Activated CD4-positive, alpha-beta T cell treated with anti-CD3 and anti-CD28 coated beads, Interleukin-2, amount 10 ng/mL, durations not matched to agents 24 days and 14 days (primary cell): ENCODE data around the gene SLCO3A1. TPM values are rescaled to one million over a fixed set of nuclear protein-coding genes. Genes with fewer than 3 reads are reported as not detected.

ENCODE experiments used
- DNase-seq: peaks from one replicate; pipeline ENCODE4 v3.0.0; 2022
- H3K27ac Mint-ChIP-seq: one replicate; pipeline ENCODE4 v1.8.0; 2022; ENCODE audit warnings: mild to moderate bottlenecking, mixed read lengths
- H3K27me3 Mint-ChIP-seq: one replicate; pipeline ENCODE4 v1.8.0; 2022; ENCODE audit warnings: mixed read lengths
- H3K36me3 Mint-ChIP-seq: one replicate; pipeline ENCODE4 v1.8.0; 2022; ENCODE audit warnings: low read depth, mild to moderate bottlenecking, mixed read lengths
- H3K4me1 Mint-ChIP-seq: one replicate; pipeline ENCODE4 v1.8.0; 2021; ENCODE audit warnings: mixed read lengths
- H3K4me3 Mint-ChIP-seq: one replicate; pipeline ENCODE4 v1.8.0; 2022; ENCODE audit warnings: mild to moderate bottlenecking, moderate library complexity, mixed read lengths
- H3K9me3 Mint-ChIP-seq: one replicate; pipeline ENCODE4 v1.8.0; 2021; ENCODE audit warnings: mixed read lengths
- intact Hi-C: fragments of 100-400 bp; cut with micrococcal nuclease; formaldehyde crosslinking; loops from one replicate; pipeline ENCODE4 v1.15.1; 2023
- total RNA-seq: library from RNA; stranded (reverse); gene quantifications from 2 replicates; pipeline ENCODE4 v1.2.3, GENCODE V29; 2022

The SLCO3A1 gene
- total RNA-seq, 1 donor from 2014 or later = 16.3 TPM

- intact Hi-C loops = no loop called here
- DNase-seq = no peak
- H3K36me3 Mint-ChIP-seq = no peaks in the 10 kb centered on the region
- H3K9me3 Mint-ChIP-seq = no peaks in the 10 kb centered on the region
- no peak overlapping the region for H3K4me3 Mint-ChIP-seq
- H3K27ac Mint-ChIP-seq = no peak overlapping the region
- peaks cover under 1% of the 10 kb centered on the region for H3K4me1 Mint-ChIP-seq
- H3K27me3 Mint-ChIP-seq = peaks cover 2% of the 10 kb centered on the region
Observed at GRCh38 chr15:91968610-91969009, 115.1 kb downstream of the SLCO3A1 start.

GRCh38 chr15:91970142-91970541 is 116.6 kb downstream of the SLCO3A1 start:
- no peaks in the 10 kb centered on the region for H3K36me3 Mint-ChIP-seq
- no peak overlapping the region for H3K4me3 Mint-ChIP-seq
- no peak for DNase-seq
- H3K4me1 Mint-ChIP-seq = peaks cover 2% of the 10 kb centered on the region
- intact Hi-C loops = no loop called here
- H3K9me3 Mint-ChIP-seq = no peaks in the 10 kb centered on the region
- H3K27me3 Mint-ChIP-seq = peaks cover 4% of the 10 kb centered on the region
- H3K27ac Mint-ChIP-seq = no peak overlapping the region

- Mint-ChIP-seq H3K27me3 (peaks cover 9% of the 10 kb centered on the region), H3K27ac (no peak overlapping the region), H3K4me3 (no peak overlapping the region), H3K9me3 (no peaks in the 10 kb centered on the region), H3K36me3 (no peaks in the 10 kb centered on the region), H3K4me1 (peaks cover 2% of the 10 kb centered on the region)
- intact Hi-C loops = no loop called here
- no peak for DNase-seq
Observed at GRCh38 chr15:91973481-91973880, 120.0 kb downstream of the SLCO3A1 start.

- Mint-ChIP-seq H3K4me1 (peaks cover 2% of the 10 kb centered on the region), H3K27me3 (peaks cover 9% of the 10 kb centered on the region), H3K36me3 (no peaks in the 10 kb centered on the region), H3K4me3 (no peak overlapping the region), H3K27ac (no peak overlapping the region), H3K9me3 (no peaks in the 10 kb centered on the region)
- no peak for DNase-seq
- intact Hi-C loops = no loop called here
Observed at GRCh38 chr15:91974321-91974720, 120.8 kb downstream of the SLCO3A1 start.

- DNase-seq = no peak
- intact Hi-C loops = no loop called here
- peaks cover 9% of the 10 kb centered on the region for H3K27me3 Mint-ChIP-seq
- H3K4me1 Mint-ChIP-seq = peaks cover 2% of the 10 kb centered on the region
- H3K4me3 Mint-ChIP-seq = no peak overlapping the region
- H3K9me3 Mint-ChIP-seq = no peaks in the 10 kb centered on the region
- no peak overlapping the region for H3K27ac Mint-ChIP-seq
- H3K36me3 Mint-ChIP-seq = no peaks in the 10 kb centered on the region
Observed at GRCh38 chr15:91975241-91975978, 121.9 kb downstream of the SLCO3A1 start.

- H3K27me3 Mint-ChIP-seq = peaks cover 9% of the 10 kb centered on the region
- no peak for DNase-seq
- peaks cover 2% of the 10 kb centered on the region for H3K4me1 Mint-ChIP-seq
- no peak overlapping the region for H3K27ac Mint-ChIP-seq
- H3K36me3 Mint-ChIP-seq = no peaks in the 10 kb centered on the region
- intact Hi-C loops = no loop called here
- no peaks in the 10 kb centered on the region for H3K9me3 Mint-ChIP-seq
- no peak overlapping the region for H3K4me3 Mint-ChIP-seq
Observed at GRCh38 chr15:91976966-91977365, 123.5 kb downstream of the SLCO3A1 start.

- intact Hi-C loops = no loop called here
- Mint-ChIP-seq H3K9me3 (no peaks in the 10 kb centered on the region), H3K27me3 (peaks cover 12% of the 10 kb centered on the region), H3K27ac (no peak overlapping the region), H3K4me1 (no peaks in the 10 kb centered on the region), H3K36me3 (no peaks in the 10 kb centered on the region), H3K4me3 (no peak overlapping the region)
- DNase-seq = no peak
Observed at GRCh38 chr15:91980502-91981267, 127.2 kb downstream of the SLCO3A1 start.

GRCh38 chr15:91981821-91982800 is 128.6 kb downstream of the SLCO3A1 start:
- no peaks in the 10 kb centered on the region for H3K9me3 Mint-ChIP-seq
- H3K36me3 Mint-ChIP-seq = no peaks in the 10 kb centered on the region
- no peaks in the 10 kb centered on the region for H3K4me1 Mint-ChIP-seq
- intact Hi-C loops = no loop called here
- no peak overlapping the region for H3K4me3 Mint-ChIP-seq
- peaks cover 9% of the 10 kb centered on the region for H3K27me3 Mint-ChIP-seq
- no peak overlapping the region for H3K27ac Mint-ChIP-seq
- DNase-seq = no peak

GRCh38 chr15:91983729-91984340 is 130.3 kb downstream of the SLCO3A1 start:
- H3K4me1 Mint-ChIP-seq = no peaks in the 10 kb centered on the region
- H3K27ac Mint-ChIP-seq = no peak overlapping the region
- intact Hi-C loops = no loop called here
- DNase-seq = no peak
- H3K4me3 Mint-ChIP-seq = no peak overlapping the region
- no peaks in the 10 kb centered on the region for H3K36me3 Mint-ChIP-seq
- H3K27me3 Mint-ChIP-seq = peaks cover 4% of the 10 kb centered on the region
- H3K9me3 Mint-ChIP-seq = no peaks in the 10 kb centered on the region

GRCh38 chr15:91985297-91985696 is 131.8 kb downstream of the SLCO3A1 start:
- no peaks in the 10 kb centered on the region for H3K4me1 Mint-ChIP-seq
- intact Hi-C loops = no loop called here
- H3K4me3 Mint-ChIP-seq = no peak overlapping the region
- DNase-seq = no peak
- H3K27ac Mint-ChIP-seq = no peak overlapping the region
- no peaks in the 10 kb centered on the region for H3K9me3 Mint-ChIP-seq
- H3K27me3 Mint-ChIP-seq = peaks cover 4% of the 10 kb centered on the region
- H3K36me3 Mint-ChIP-seq = no peaks in the 10 kb centered on the region

- intact Hi-C loops = no loop called here
- no peaks in the 10 kb centered on the region for H3K9me3 Mint-ChIP-seq
- peaks cover under 1% of the 10 kb centered on the region for H3K4me1 Mint-ChIP-seq
- peaks cover 4% of the 10 kb centered on the region for H3K27me3 Mint-ChIP-seq
- no peak overlapping the region for H3K4me3 Mint-ChIP-seq
- DNase-seq = no peak
- H3K27ac Mint-ChIP-seq = no peak overlapping the region
- no peaks in the 10 kb centered on the region for H3K36me3 Mint-ChIP-seq
Observed at GRCh38 chr15:91988071-91988470, 134.6 kb downstream of the SLCO3A1 start.

GRCh38 chr15:91988655-91989054 is 135.1 kb downstream of the SLCO3A1 start:
- H3K27ac Mint-ChIP-seq = no peak overlapping the region
- no peak for DNase-seq
- H3K4me3 Mint-ChIP-seq = no peak overlapping the region
- peaks cover under 1% of the 10 kb centered on the region for H3K27me3 Mint-ChIP-seq
- no peaks in the 10 kb centered on the region for H3K36me3 Mint-ChIP-seq
- H3K9me3 Mint-ChIP-seq = no peaks in the 10 kb centered on the region
- intact Hi-C loops = no loop called here
- H3K4me1 Mint-ChIP-seq = peaks cover 2% of the 10 kb centered on the region

- intact Hi-C loops = no loop called here
- DNase-seq = no peak
- Mint-ChIP-seq H3K4me1 (peaks cover 2% of the 10 kb centered on the region), H3K36me3 (no peaks in the 10 kb centered on the region), H3K27me3 (no peaks in the 10 kb centered on the region), H3K9me3 (no peaks in the 10 kb centered on the region), H3K27ac (no peak overlapping the region), H3K4me3 (no peak overlapping the region)
Observed at GRCh38 chr15:91989821-91990220, 136.3 kb downstream of the SLCO3A1 start.
